SK-N-SH (cell line): ENCODE measurements around the gene SMAD4. TPM values are rescaled to one million over a fixed set of nuclear protein-coding genes. Genes with fewer than 3 reads are reported as not detected.

Experiments
- CTCF ChIA-PET: fragments of 300-600, 350-600 bp; formaldehyde crosslinking; extraction: SDS; loops from one replicate; lab custom pipeline; 2021; lab: Yijun Ruan, JAX
- POLR2A ChIA-PET: fragments of 350-600 bp; sonication (Branson Sonifier 250); formaldehyde crosslinking; extraction: SDS; loops from one replicate; lab custom pipeline; 2020; ENCODE audit warnings: antibody characterized with exemption, inconsistent platforms; lab: Yijun Ruan, JAX
- DNase-seq: peaks from one replicate; pipeline ENCODE4 v3.0.0; 2012
- H2AFZ ChIP-seq: fragments of 200-600 bp; sonication (generic); 2 replicates; pipeline ENCODE4 v1.8.1; 2016; ENCODE audit warnings: antibody characterized with exemption, mild to moderate bottlenecking, low read depth
- H3F3A ChIP-seq: fragments of 200-600 bp; sonication (generic); replicated peaks from 2 replicates; pipeline ENCODE3; 2016; ENCODE audit warnings: antibody characterized with exemption, mild to moderate bottlenecking; ENCODE audit not compliant: insufficient read depth
- H3K27ac ChIP-seq, 2 experiments: fragments of 200-500 bp in 1 of 2; fragments of 200-600 bp in 1 of 2; sonication (Bioruptor generic) in 1 of 2; sonication (generic), shearing (Covaris generic) in 1 of 2; 2 replicates each; pipeline versions ENCODE4 v1.5.1 to v1.6.1; 2014 to 2016; ENCODE audit warnings: low read depth in 2 of 2, inconsistent platforms in 1 of 2, low read length in 1 of 2, mild to moderate bottlenecking in 1 of 2, mixed read lengths in 1 of 2
- H3K27me3 ChIP-seq: fragments of 200-600 bp; sonication (generic), shearing (Covaris generic); 2 replicates; pipeline ENCODE4 v1.6.1; 2016; ENCODE audit warnings: mixed run types; ENCODE audit not compliant: insufficient read depth
- H3K36me3 ChIP-seq, 2 experiments: fragments of 200-500 bp in 1 of 2; fragments of 200-600 bp in 1 of 2; sonication (Bioruptor generic) in 1 of 2; sonication (generic) in 1 of 2; replicated peaks in 1 of 2; 2 replicates each; pipeline versions ENCODE3 to v1.5.1; 2014 to 2016; ENCODE audit warnings: low read length in 1 of 2, mild to moderate bottlenecking in 1 of 2; ENCODE audit not compliant: insufficient read depth in 2 of 2, control insufficient read depth in 1 of 2
- H3K4me1 ChIP-seq, 2 experiments: fragments of 200-500 bp in 1 of 2; fragments of 200-600 bp in 1 of 2; sonication (Bioruptor generic) in 1 of 2; sonication (generic), shearing (Covaris generic) in 1 of 2; 2 replicates each; pipeline versions ENCODE4 v1.5.1 to v1.6.1; 2014 to 2016; ENCODE audit warnings: low read depth in 1 of 2, low read length in 1 of 2, mixed run types in 1 of 2; ENCODE audit not compliant: insufficient read depth in 2 of 2, control insufficient read depth in 1 of 2
- H3K4me2 ChIP-seq: fragments of 200-600 bp; sonication (generic), shearing (Covaris generic); 2 replicates; pipeline ENCODE4 v1.6.1; 2017; ENCODE audit warnings: mixed run types
- H3K4me3 ChIP-seq, 2 experiments: fragments of 200-500 bp in 1 of 2; fragments of 200-600 bp in 1 of 2; sonication (Bioruptor generic) in 1 of 2; sonication (generic), shearing (Covaris generic) in 1 of 2; 2 replicates each; pipeline versions ENCODE4 v1.5.1 to v1.8.1; 2014 to 2016; ENCODE audit warnings: low read depth in 2 of 2, inconsistent platforms in 1 of 2, low read length in 1 of 2, mild to moderate bottlenecking in 1 of 2, mixed read lengths in 1 of 2, moderate library complexity in 1 of 2
- H3K79me2 ChIP-seq: fragments of 200-600 bp; sonication (generic); 2 replicates; pipeline ENCODE4 v1.8.1; 2017; ENCODE audit warnings: mild to moderate bottlenecking; ENCODE audit not compliant: insufficient read depth
- H3K9ac ChIP-seq: fragments of 200-600 bp; sonication (generic); 2 replicates; pipeline ENCODE4 v1.6.1; 2017; ENCODE audit warnings: mixed run types
- H3K9me2 ChIP-seq: fragments of 200-600 bp; sonication (generic); 2 replicates; pipeline ENCODE4 v1.6.1; 2017; ENCODE audit warnings: mixed run types
- H3K9me3 ChIP-seq: fragments of 200-600 bp; sonication (generic); 2 replicates; pipeline ENCODE4 v1.6.1; 2017; ENCODE audit warnings: mixed run types, mild to moderate bottlenecking, moderate library complexity
- H4K20me1 ChIP-seq: fragments of 200-600 bp; sonication (generic); 2 replicates; pipeline ENCODE4 v1.6.1; 2017; ENCODE audit warnings: mild to moderate bottlenecking, mixed run types; ENCODE audit not compliant: insufficient read depth
- EP300 ChIP-seq, 2 experiments: IDR thresholded peaks; 2 replicates each; pipeline versions ENCODE4 v1.4.0 to v1.6.1; 2012; ENCODE audit warnings: borderline replicate concordance in 1 of 2, low read depth in 1 of 2, low read length in 1 of 2
- FOXJ3 ChIP-seq: sonication (generic); formaldehyde crosslinking; IDR thresholded peaks from 2 replicates; pipeline ENCODE4 v1.5.1; 2020; ENCODE audit warnings: mild to moderate bottlenecking, missing genetic modification reagents
- GATA2 ChIP-seq: sonication (generic); formaldehyde crosslinking; IDR thresholded peaks from 2 replicates; pipeline ENCODE4 v1.5.0; 2020; ENCODE audit warnings: mild to moderate bottlenecking, missing genetic modification reagents
- JUND ChIP-seq: IDR thresholded peaks from 2 replicates; pipeline ENCODE4 v1.4.0; 2012
- MEF2A ChIP-seq: IDR thresholded peaks from 2 replicates; pipeline ENCODE4 v1.4.0; 2012; ENCODE audit warnings: low read depth, borderline replicate concordance
- MXI1 ChIP-seq: IDR thresholded peaks from 2 replicates; pipeline ENCODE4 v1.6.1; 2012; ENCODE audit warnings: mild to moderate bottlenecking, low read depth, low read length, improper control_type of control experiment
- NFIC ChIP-seq: IDR thresholded peaks from 2 replicates; pipeline ENCODE4 v1.4.0; 2012; ENCODE audit warnings: borderline replicate concordance
- POLR2AphosphoS5 ChIP-seq: IDR thresholded peaks from 2 replicates; pipeline ENCODE4 v1.6.1; 2012; ENCODE audit warnings: low read depth, low read length
- RAD21 ChIP-seq: IDR thresholded peaks from 2 replicates; pipeline ENCODE4 v1.6.1; 2012; ENCODE audit warnings: mild to moderate bottlenecking, low read length
- RCOR1 ChIP-seq: fragments of 150-350 bp; IDR thresholded peaks from 2 replicates; pipeline ENCODE4 v1.6.1; 2017; ENCODE audit warnings: antibody characterized with exemption, low read length
- RXRA ChIP-seq: IDR thresholded peaks from 2 replicates; pipeline ENCODE4 v1.4.0; 2012; ENCODE audit warnings: low read depth, mild to moderate bottlenecking, borderline replicate concordance
- SIN3A ChIP-seq: IDR thresholded peaks from 2 replicates; pipeline ENCODE4 v1.6.1; 2012; ENCODE audit warnings: low read depth, mild to moderate bottlenecking, low read length, moderate library complexity, borderline replicate concordance
- SMC3 ChIP-seq: IDR thresholded peaks from 2 replicates; pipeline ENCODE4 v1.6.1; 2012; ENCODE audit warnings: low read depth, low read length, improper control_type of control experiment
- TCF12 ChIP-seq: IDR thresholded peaks from 2 replicates; pipeline ENCODE4 v1.4.0; 2012
- TEAD4 ChIP-seq: IDR thresholded peaks from 2 replicates; pipeline ENCODE4 v1.4.0; 2012; ENCODE audit warnings: mild to moderate bottlenecking, borderline replicate concordance; ENCODE audit not compliant: insufficient read depth
- WGBS: methylation state at CpG from one replicate; pipeline ENCODE4 v1.1.6; 2017; ENCODE audit warnings: low lambda C conversion rate; 5-methylcytosine and 5-hydroxymethylcytosine counted together
- polyA plus RNA-seq, 3 experiments: library from polyadenylated mRNA; depleted of rRNA; stranded (reverse); fragments of >200 nt; gene quantifications; 2 replicates each; pipeline ENCODE4 v1.2.3, GENCODE V29; 2012
- TF ChIP-seq, protein P1 (sequence below): fragments of 150-350 bp; IDR thresholded peaks from 2 replicates; pipeline ENCODE4 v1.6.1; 2017; ENCODE audit warnings: antibody characterized with exemption, low read length, low read depth, borderline replicate concordance
- TF ChIP-seq, protein P2 (sequence below): IDR thresholded peaks from 2 replicates; pipeline ENCODE4 v1.4.0; 2012; ENCODE audit warnings: low read depth, borderline replicate concordance
- TF ChIP-seq, protein P3 (sequence below): IDR thresholded peaks from 2 replicates; pipeline ENCODE4; 2012

The SMAD4 gene
- polyA plus RNA-seq, 1 of the 3 experiments (the other 2 are of a cell fraction): 43.3 TPM

DNA sequence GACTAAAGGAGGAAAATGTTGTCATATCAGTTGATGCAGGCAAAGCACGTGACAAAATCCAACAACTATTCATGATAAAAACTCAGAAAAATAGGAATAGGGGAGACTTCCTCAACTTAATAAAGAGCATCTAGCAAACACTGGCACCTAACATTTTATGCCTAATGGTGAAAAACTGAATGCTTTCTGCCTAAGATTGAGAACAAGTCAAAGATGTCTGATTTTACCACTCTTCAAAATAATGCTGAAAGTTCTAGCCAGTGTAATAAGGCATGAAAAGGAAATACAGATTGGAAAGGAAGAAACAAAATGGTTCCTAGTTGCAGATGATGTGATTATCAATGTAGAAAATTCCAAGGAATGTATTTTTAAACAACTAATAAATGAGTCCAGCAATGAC is 58.4 kb downstream of the SMAD4 start:
- H3K79me2 ChIP-seq: no peaks in the 10 kb centered on the region
- H3K27ac ChIP-seq: no peak overlapping the region
- H3F3A ChIP-seq: peaks cover 21% of the 10 kb centered on the region
- WGBS: 100% methylated on average over 1 of the region's 1 CpG
- H3K4me2 ChIP-seq: no peak overlapping the region
- CTCF ChIA-PET: interaction anchor here (1.6 kb wide), 1 partner anchor 22 kb away, joined by 7 read pairs; no protein-coding TSS in a partner anchor
- H3K9me2 ChIP-seq: no peaks in the 10 kb centered on the region
- no peak for DNase-seq
- H2AFZ ChIP-seq: no peak overlapping the region
- H3K4me1 ChIP-seq: no peaks in the 10 kb centered on the region
- TF ChIP-seq, protein P1, sequence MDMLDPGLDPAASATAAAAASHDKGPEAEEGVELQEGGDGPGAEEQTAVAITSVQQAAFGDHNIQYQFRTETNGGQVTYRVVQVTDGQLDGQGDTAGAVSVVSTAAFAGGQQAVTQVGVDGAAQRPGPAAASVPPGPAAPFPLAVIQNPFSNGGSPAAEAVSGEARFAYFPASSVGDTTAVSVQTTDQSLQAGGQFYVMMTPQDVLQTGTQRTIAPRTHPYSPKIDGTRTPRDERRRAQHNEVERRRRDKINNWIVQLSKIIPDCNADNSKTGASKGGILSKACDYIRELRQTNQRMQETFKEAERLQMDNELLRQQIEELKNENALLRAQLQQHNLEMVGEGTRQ: no peak
- no peak for TF ChIP-seq GATA2 (CRISPR knock-in tag)
- TF ChIP-seq RAD21: no peak
- TF ChIP-seq TEAD4: no peak
- TF ChIP-seq SMC3: no peak
- no peak for TF ChIP-seq NFIC
- no peak for TF ChIP-seq EP300 (IDR thresholded peaks at IDR 0.05; ENCODE audit: borderline replicate concordance in 1 of 2, low read depth in 1 of 2, low read length in 1 of 2)
- TF ChIP-seq FOXJ3 (CRISPR knock-in tag): no peak
- TF ChIP-seq RXRA: no peak
- TF ChIP-seq SIN3A: no peak
- no peak for TF ChIP-seq JUND
- no peak for TF ChIP-seq TCF12
- no peak for TF ChIP-seq POLR2AphosphoS5
- no peak for TF ChIP-seq MXI1
- TF ChIP-seq MEF2A: no peak
- TF ChIP-seq, protein P2, sequence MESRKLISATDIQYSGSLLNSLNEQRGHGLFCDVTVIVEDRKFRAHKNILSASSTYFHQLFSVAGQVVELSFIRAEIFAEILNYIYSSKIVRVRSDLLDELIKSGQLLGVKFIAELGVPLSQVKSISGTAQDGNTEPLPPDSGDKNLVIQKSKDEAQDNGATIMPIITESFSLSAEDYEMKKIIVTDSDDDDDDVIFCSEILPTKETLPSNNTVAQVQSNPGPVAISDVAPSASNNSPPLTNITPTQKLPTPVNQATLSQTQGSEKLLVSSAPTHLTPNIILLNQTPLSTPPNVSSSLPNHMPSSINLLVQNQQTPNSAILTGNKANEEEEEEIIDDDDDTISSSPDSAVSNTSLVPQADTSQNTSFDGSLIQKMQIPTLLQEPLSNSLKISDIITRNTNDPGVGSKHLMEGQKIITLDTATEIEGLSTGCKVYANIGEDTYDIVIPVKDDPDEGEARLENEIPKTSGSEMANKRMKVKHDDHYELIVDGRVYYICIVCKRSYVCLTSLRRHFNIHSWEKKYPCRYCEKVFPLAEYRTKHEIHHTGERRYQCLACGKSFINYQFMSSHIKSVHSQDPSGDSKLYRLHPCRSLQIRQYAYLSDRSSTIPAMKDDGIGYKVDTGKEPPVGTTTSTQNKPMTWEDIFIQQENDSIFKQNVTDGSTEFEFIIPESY: no peak
- peaks cover 12% of the 10 kb centered on the region; the same call in 1 of the 2 replicates for H3K9me3 ChIP-seq
- H4K20me1 ChIP-seq: no peaks in the 10 kb centered on the region
- no peaks in the 10 kb centered on the region for H3K27me3 ChIP-seq
- POLR2A ChIA-PET: interaction anchor here (0.5 kb wide), 1 partner anchor 9 kb away, joined by 3 read pairs; no protein-coding TSS in a partner anchor
- no peak overlapping the region for H3K4me3 ChIP-seq
- H3K36me3 ChIP-seq: peaks cover 30 to 53% of the 10 kb centered on the region in 2 experiments
- no peak overlapping the region for H3K9ac ChIP-seq

DNA sequence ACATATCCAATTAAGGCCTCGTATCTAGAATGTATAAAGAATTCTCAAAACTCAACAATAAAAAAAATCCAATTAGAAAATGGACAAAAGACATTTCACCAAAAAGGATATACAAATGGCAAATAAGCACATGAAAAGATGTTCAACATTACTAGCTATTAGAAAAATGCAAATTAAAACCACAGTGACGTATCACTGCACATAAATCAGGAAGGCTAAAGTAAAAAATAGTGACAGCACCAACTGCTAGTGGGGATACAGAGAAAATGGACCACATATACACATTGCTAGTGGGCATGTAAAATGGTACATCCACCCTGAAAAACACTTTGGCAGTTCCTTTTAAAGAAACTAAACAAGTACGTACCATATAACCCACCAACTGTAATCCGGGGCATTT is 59.7 kb downstream of the SMAD4 start:
- peaks cover 21 to 42% of the 10 kb centered on the region in 2 experiments for H3K36me3 ChIP-seq
- H2AFZ ChIP-seq: no peak overlapping the region
- H3K4me3 ChIP-seq: no peak overlapping the region
- no peaks in the 10 kb centered on the region for H3K79me2 ChIP-seq
- H3K9me3 ChIP-seq: peaks cover 12% of the 10 kb centered on the region; the same call in 1 of the 2 replicates
- no peaks in the 10 kb centered on the region for H4K20me1 ChIP-seq
- DNase-seq: no peak
- no peak overlapping the region for H3K9ac ChIP-seq
- H3F3A ChIP-seq: peaks cover 21% of the 10 kb centered on the region
- H3K4me2 ChIP-seq: no peak overlapping the region
- no peak overlapping the region for H3K27ac ChIP-seq
- no peaks in the 10 kb centered on the region for H3K27me3 ChIP-seq
- ChIA-PET CTCF (interaction anchor here (1.6 kb wide), 1 partner anchor 21 kb away, joined by 7 read pairs; no protein-coding TSS in a partner anchor), POLR2A (no interaction called here)
- H3K4me1 ChIP-seq: no peaks in the 10 kb centered on the region
- WGBS: 94% methylated on average over 4 of the region's 4 CpGs
- TF ChIP-seq, protein P3, sequence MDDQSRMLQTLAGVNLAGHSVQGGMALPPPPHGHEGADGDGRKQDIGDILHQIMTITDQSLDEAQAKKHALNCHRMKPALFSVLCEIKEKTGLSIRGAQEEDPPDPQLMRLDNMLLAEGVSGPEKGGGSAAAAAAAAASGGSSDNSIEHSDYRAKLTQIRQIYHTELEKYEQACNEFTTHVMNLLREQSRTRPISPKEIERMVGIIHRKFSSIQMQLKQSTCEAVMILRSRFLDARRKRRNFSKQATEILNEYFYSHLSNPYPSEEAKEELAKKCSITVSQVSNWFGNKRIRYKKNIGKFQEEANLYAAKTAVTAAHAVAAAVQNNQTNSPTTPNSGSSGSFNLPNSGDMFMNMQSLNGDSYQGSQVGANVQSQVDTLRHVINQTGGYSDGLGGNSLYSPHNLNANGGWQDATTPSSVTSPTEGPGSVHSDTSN: 0 out of 2 replicates have a peak, but pooled peaks have one; percentile 8
- no peak for TF ChIP-seq RCOR1
- TF ChIP-seq, all 33 proteins: peak for 1
- no peaks in the 10 kb centered on the region for H3K9me2 ChIP-seq
